Panc1 (cell line): ENCODE results near the gene KLHL2.

Experiments
- CTCF ChIP-seq: fragments of 450-650 bp; IDR thresholded peaks from 2 replicates; pipeline ENCODE4 v1.5.1; 2017; ENCODE audit warnings: mild to moderate bottlenecking
- POLR2AphosphoS5 ChIP-seq: IDR thresholded peaks from 2 replicates; pipeline ENCODE4 v1.6.1; 2012; ENCODE audit warnings: mild to moderate bottlenecking, low read depth, low read length, moderate library complexity
- TCF7L2 ChIP-seq: IDR thresholded peaks from 2 replicates; pipeline ENCODE4 v1.6.1; 2011; ENCODE audit warnings: mild to moderate bottlenecking, low read depth, low read length, inconsistent platforms
- TF ChIP-seq, protein P1 (sequence below), 2 experiments: IDR thresholded peaks; 2 replicates each; pipeline ENCODE4 v1.6.1; 2011 to 2012; ENCODE audit warnings: low read depth in 2 of 2, control low read depth in 1 of 2, low read length in 1 of 2, mild to moderate bottlenecking in 1 of 2, moderate library complexity in 1 of 2; ENCODE audit not compliant: insufficient read depth in 1 of 2

DNA sequence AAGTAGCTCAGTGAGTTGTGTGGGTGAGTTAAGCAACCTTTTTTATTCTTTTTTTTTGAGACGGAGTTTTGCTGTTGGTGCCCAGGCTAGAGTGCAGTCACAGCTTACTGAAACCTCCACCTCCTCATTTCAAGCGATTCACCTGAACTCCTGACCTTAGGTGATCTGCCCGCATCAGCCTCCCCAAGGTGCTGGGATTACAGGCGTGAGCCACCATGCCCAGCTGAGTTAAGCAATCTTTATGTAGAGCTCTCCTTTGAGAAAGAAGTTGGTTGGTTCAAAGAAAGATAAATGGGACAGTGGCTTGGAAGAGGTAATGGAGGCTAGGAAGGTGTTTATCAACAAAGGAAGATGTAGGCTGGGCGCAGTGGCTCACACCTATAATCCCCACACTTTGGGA is 123.3 kb downstream of the KLHL2 start:
- TF ChIP-seq CTCF (no peak), TCF7L2 (no peak), POLR2AphosphoS5 (no peak)
- TF ChIP-seq, protein P1, sequence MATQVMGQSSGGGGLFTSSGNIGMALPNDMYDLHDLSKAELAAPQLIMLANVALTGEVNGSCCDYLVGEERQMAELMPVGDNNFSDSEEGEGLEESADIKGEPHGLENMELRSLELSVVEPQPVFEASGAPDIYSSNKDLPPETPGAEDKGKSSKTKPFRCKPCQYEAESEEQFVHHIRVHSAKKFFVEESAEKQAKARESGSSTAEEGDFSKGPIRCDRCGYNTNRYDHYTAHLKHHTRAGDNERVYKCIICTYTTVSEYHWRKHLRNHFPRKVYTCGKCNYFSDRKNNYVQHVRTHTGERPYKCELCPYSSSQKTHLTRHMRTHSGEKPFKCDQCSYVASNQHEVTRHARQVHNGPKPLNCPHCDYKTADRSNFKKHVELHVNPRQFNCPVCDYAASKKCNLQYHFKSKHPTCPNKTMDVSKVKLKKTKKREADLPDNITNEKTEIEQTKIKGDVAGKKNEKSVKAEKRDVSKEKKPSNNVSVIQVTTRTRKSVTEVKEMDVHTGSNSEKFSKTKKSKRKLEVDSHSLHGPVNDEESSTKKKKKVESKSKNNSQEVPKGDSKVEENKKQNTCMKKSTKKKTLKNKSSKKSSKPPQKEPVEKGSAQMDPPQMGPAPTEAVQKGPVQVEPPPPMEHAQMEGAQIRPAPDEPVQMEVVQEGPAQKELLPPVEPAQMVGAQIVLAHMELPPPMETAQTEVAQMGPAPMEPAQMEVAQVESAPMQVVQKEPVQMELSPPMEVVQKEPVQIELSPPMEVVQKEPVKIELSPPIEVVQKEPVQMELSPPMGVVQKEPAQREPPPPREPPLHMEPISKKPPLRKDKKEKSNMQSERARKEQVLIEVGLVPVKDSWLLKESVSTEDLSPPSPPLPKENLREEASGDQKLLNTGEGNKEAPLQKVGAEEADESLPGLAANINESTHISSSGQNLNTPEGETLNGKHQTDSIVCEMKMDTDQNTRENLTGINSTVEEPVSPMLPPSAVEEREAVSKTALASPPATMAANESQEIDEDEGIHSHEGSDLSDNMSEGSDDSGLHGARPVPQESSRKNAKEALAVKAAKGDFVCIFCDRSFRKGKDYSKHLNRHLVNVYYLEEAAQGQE (IDR thresholded peaks at IDR 0.05; ENCODE audit: insufficient read depth in 1 of 2, low read depth in 2 of 2, low read length in 1 of 2), result no peak
